PC-3 (cell line): ENCODE data around the gene PCCA.

ENCODE experiments used
- CTCF ChIP-seq: fragments of 300-600 bp; sonication (generic); conservative IDR thresholded peaks from 2 replicates; pipeline ENCODE4 v1.5.1; 2017; ENCODE audit warnings: antibody characterized with exemption, low read depth, mild to moderate bottlenecking, low read length
- EZH2 ChIP-seq: fragments of 300-600 bp; sonication (generic); IDR thresholded peaks from one replicate; pipeline ENCODE4 v1.6.1; 2017; ENCODE audit warnings: antibody characterized with exemption, mild to moderate bottlenecking, low read length; ENCODE audit not compliant: unreplicated experiment

GRCh38 chr13:100362781-100363180, 273.9 kb downstream of the PCCA start:
- TF ChIP-seq CTCF (no peak), EZH2 (no peak)
